HL-60 (cell line): Measurements from ENCODE around the gene IFRD2.

Source experiments
- DNase-seq, 2 experiments: peaks; one replicate each; pipeline ENCODE4 v3.0.0-alpha.2; 2010 to 2020; ENCODE audit warnings: low read depth in 1 of 2, low spot score in 1 of 2
- H3K27ac ChIP-seq: fragments of 250-450 bp; sonication (Bioruptor Pico); replicated peaks from 2 replicates; pipeline ENCODE4 v1.5.1; 2020; ENCODE audit warnings: mild to moderate bottlenecking, moderate library complexity
- H3K27me3 ChIP-seq: fragments of 250-450 bp; sonication (Bioruptor Pico); 2 replicates; pipeline ENCODE4 v1.5.1; 2021; ENCODE audit warnings: mild to moderate bottlenecking, moderate library complexity; ENCODE audit not compliant: insufficient read depth, poor library complexity, severe bottlenecking
- H3K4me3 ChIP-seq: replicated peaks from 2 replicates; pipeline ENCODE4 v1.5.1; 2011; ENCODE audit warnings: mild to moderate bottlenecking, control low read depth, low read length; ENCODE audit not compliant: insufficient read depth
- CTCF ChIP-seq: IDR thresholded peaks from one replicate; pipeline ENCODE4 v1.5.1; 2011; ENCODE audit warnings: low read length, control low read depth, inconsistent platforms; ENCODE audit not compliant: insufficient read depth
- GABPA ChIP-seq: IDR thresholded peaks from 2 replicates; pipeline ENCODE4 v1.6.1; 2012; ENCODE audit warnings: low read depth
- POLR2AphosphoS5 ChIP-seq: IDR thresholded peaks from 2 replicates; pipeline ENCODE4 v1.6.1; 2012; ENCODE audit warnings: low read depth
- SPI1 ChIP-seq: IDR thresholded peaks from 2 replicates; pipeline ENCODE4 v1.6.1; 2012; ENCODE audit warnings: low read depth, mild to moderate bottlenecking, borderline replicate concordance
- TF ChIP-seq, protein P1 (sequence below): IDR thresholded peaks from 2 replicates; pipeline ENCODE4 v1.6.1; 2012; ENCODE audit warnings: low read depth; ENCODE audit not compliant: insufficient replicate concordance

The IFRD2 gene

GRCh38 chr3:50322115-50322385 is 29.8 kb upstream of the IFRD2 start:
- H3K4me3 ChIP-seq = peak overlapping the region; percentile 68
- no peak for TF ChIP-seq POLR2AphosphoS5
- TF ChIP-seq SPI1 = no peak
- no peak for TF ChIP-seq GABPA
- TF ChIP-seq, protein P1, sequence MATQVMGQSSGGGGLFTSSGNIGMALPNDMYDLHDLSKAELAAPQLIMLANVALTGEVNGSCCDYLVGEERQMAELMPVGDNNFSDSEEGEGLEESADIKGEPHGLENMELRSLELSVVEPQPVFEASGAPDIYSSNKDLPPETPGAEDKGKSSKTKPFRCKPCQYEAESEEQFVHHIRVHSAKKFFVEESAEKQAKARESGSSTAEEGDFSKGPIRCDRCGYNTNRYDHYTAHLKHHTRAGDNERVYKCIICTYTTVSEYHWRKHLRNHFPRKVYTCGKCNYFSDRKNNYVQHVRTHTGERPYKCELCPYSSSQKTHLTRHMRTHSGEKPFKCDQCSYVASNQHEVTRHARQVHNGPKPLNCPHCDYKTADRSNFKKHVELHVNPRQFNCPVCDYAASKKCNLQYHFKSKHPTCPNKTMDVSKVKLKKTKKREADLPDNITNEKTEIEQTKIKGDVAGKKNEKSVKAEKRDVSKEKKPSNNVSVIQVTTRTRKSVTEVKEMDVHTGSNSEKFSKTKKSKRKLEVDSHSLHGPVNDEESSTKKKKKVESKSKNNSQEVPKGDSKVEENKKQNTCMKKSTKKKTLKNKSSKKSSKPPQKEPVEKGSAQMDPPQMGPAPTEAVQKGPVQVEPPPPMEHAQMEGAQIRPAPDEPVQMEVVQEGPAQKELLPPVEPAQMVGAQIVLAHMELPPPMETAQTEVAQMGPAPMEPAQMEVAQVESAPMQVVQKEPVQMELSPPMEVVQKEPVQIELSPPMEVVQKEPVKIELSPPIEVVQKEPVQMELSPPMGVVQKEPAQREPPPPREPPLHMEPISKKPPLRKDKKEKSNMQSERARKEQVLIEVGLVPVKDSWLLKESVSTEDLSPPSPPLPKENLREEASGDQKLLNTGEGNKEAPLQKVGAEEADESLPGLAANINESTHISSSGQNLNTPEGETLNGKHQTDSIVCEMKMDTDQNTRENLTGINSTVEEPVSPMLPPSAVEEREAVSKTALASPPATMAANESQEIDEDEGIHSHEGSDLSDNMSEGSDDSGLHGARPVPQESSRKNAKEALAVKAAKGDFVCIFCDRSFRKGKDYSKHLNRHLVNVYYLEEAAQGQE = no peak
- TF ChIP-seq CTCF = no peak
- DNase-seq = no peak
- H3K27me3 ChIP-seq = no peaks in the 10 kb centered on the region
- peak overlapping the region; percentile 100 for H3K27ac ChIP-seq

DNA sequence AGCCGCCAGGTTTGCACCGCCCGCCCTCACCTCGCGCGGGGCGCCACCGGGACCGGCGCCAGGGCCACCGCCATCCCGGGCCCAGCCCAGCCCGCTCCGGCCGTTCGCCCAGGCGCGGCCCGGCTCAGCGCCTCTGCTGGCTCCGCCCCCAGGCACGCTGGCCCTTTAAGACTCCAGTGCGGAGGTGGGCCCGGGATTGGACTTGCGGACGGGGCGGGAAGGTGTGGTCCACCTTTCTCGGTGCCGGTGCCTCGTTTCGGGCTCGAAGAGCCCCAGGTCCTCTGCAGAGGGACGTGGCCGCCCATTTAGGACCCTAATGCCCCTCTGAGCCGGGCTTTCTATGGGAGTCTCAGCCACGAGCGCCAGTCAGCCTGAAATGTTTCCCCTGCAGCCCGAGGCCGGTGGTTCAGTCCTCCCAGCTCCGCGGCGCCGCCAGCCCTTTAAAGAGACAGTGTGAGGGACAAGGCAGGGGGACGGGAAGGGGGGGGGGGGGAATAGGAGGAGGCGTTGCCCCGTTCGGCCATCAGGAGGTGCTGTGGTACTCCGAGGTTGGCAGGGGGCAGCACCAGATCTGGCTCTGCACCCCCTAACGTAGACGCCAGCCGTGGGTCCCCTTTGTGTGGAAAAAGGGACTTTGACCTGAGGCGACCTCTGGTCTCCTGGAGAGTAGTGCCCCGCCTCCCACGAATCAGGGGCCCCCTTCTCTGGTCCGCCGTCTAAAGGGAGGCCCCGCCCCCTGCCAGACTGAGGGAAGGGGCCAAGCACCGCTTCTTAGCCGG is 29.3 kb upstream of the IFRD2 start:
- peak overlapping the region; percentile 100 for H3K27ac ChIP-seq
- peak; percentile 78 to 87 for DNase-seq
- H3K4me3 ChIP-seq = peak overlapping the region; percentile 68
- TF ChIP-seq, protein P1 = no peak
- peak; percentile 32; the same call in 1 of the 2 replicates for TF ChIP-seq POLR2AphosphoS5
- no peak for TF ChIP-seq GABPA
- no peak for TF ChIP-seq SPI1
- TF ChIP-seq CTCF = peak; percentile 32
- no peaks in the 10 kb centered on the region for H3K27me3 ChIP-seq

DNA sequence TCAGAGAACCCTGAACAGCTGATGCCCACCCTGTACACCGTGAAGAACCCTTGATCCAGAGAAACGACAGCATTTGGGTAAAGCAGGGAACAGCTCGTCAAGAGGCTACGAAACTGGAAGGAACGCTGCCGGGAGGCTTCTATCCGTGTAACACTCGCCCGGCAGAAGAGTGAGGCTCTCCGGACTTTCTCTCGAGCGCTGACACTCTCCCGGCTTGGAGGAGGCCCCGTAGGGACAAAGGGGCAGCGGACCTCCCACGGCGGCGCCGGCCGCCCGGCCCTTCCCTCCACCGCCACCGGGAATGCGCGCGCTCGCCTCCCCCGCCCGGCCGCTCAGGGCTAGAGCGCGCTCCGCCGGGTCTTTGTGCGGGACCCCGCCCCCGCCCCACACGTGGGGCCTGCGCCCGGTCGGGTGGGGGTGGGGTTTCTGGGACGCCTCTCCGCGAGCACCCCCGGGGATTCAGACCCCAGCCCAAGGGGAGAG is 28.7 kb upstream of the IFRD2 start:
- Histone ChIP-seq H3K27me3 (no peaks in the 10 kb centered on the region), H3K27ac (peak overlapping the region; percentile 100), H3K4me3 (peak overlapping the region; percentile 68)
- no peak for TF ChIP-seq CTCF
- TF ChIP-seq POLR2AphosphoS5 = no peak
- TF ChIP-seq GABPA = no peak
- no peak for TF ChIP-seq SPI1
- TF ChIP-seq, protein P1 = no peak
- peak; percentile 60 to 65 for DNase-seq
